Parathyroid adenoma (tissue), 2 donors: ENCODE data around the gene GCHFR.

Source experiments
- H2AFZ ChIP-seq: fragments of 300-600 bp; sonication (generic); one replicate; pipeline ENCODE4 v1.7.0; 2017; ENCODE audit warnings: antibody characterized with exemption, mild to moderate bottlenecking
- H3K27ac ChIP-seq: fragments of 300-600 bp; sonication (generic); one replicate; pipeline ENCODE4 v1.7.0; 2017
- H3K27me3 ChIP-seq: fragments of 300-600 bp; sonication (generic); one replicate; pipeline ENCODE4 v1.7.0; 2017; ENCODE audit warnings: low read length; ENCODE audit not compliant: control insufficient read depth, insufficient read depth
- H3K36me3 ChIP-seq: fragments of 300-600 bp; sonication (generic); one replicate; pipeline ENCODE4 v1.7.0; 2017; ENCODE audit warnings: low read length; ENCODE audit not compliant: control insufficient read depth, insufficient read depth
- H3K4me1 ChIP-seq: fragments of 300-600 bp; sonication (generic); one replicate; pipeline ENCODE4 v1.7.0; 2017; ENCODE audit warnings: control low read depth
- H3K4me2 ChIP-seq: fragments of 300-600 bp; sonication (generic); one replicate; pipeline ENCODE4 v1.7.0; 2017; ENCODE audit warnings: low read length
- H3K4me3 ChIP-seq: fragments of 300-600 bp; sonication (generic); one replicate; pipeline ENCODE4 v1.7.0; 2017; ENCODE audit warnings: low read depth, low read length
- H3K79me2 ChIP-seq: fragments of 300-600 bp; sonication (generic); one replicate; pipeline ENCODE4 v1.7.0; 2017; ENCODE audit warnings: control low read depth
- H3K9ac ChIP-seq: fragments of 300-600 bp; sonication (generic); one replicate; pipeline ENCODE4 v1.7.0; 2017; ENCODE audit warnings: mild to moderate bottlenecking
- H3K9me3 ChIP-seq: fragments of 300-600 bp; sonication (generic); one replicate; pipeline ENCODE4 v1.7.0; 2017; ENCODE audit warnings: low read length; ENCODE audit not compliant: control insufficient read depth
- TF ChIP-seq, protein P1 (sequence below): fragments of 300-600 bp; sonication (generic); IDR thresholded peaks from one replicate; pipeline ENCODE4 v1.7.0; 2017; ENCODE audit warnings: antibody characterized with exemption, mild to moderate bottlenecking
- donor health status: primary hyperparathyroidism.

GCHFR gene

DNA sequence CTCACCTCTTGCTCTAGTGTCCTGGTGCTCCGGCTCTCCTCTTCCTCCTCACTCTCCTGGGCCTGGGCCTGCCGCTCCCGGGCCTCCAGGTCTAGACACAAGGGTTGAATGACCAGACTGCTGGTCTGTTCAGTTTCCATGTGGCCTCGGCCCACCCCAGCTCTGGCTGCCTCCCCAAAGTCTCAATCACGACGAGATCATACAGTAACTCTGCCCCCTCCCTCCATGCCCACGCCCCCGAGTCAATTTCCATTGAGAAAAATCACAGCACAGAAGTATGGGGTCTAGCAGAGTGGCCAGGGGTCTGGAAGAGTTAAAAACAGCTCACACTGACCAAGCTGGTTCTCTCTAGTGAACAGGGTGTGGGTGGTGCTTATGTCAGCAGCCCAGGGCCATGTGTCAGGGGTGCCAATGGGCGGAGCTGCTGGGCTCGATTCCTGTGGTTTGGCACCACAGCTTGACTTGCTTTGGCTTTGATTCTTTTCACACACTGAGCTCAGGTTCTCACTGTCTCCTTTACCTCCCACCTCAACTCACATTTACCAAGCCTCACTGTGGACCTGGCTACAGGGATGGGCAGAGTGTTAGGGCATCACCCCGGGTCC lies 12.8 kb downstream of the GCHFR start:
- TF ChIP-seq, protein P1, sequence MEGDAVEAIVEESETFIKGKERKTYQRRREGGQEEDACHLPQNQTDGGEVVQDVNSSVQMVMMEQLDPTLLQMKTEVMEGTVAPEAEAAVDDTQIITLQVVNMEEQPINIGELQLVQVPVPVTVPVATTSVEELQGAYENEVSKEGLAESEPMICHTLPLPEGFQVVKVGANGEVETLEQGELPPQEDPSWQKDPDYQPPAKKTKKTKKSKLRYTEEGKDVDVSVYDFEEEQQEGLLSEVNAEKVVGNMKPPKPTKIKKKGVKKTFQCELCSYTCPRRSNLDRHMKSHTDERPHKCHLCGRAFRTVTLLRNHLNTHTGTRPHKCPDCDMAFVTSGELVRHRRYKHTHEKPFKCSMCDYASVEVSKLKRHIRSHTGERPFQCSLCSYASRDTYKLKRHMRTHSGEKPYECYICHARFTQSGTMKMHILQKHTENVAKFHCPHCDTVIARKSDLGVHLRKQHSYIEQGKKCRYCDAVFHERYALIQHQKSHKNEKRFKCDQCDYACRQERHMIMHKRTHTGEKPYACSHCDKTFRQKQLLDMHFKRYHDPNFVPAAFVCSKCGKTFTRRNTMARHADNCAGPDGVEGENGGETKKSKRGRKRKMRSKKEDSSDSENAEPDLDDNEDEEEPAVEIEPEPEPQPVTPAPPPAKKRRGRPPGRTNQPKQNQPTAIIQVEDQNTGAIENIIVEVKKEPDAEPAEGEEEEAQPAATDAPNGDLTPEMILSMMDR: no peak
- no peak overlapping the region for H3K4me3 ChIP-seq
- H3K4me1 ChIP-seq: no peaks in the 10 kb centered on the region
- no peaks in the 10 kb centered on the region for H3K36me3 ChIP-seq
- H3K9me3 ChIP-seq: no peaks in the 10 kb centered on the region
- H3K27ac ChIP-seq: no peak overlapping the region
- H3K79me2 ChIP-seq: peaks cover 15% of the 10 kb centered on the region
- H3K27me3 ChIP-seq: no peaks in the 10 kb centered on the region
- no peak overlapping the region for H3K4me2 ChIP-seq
- no peak overlapping the region for H2AFZ ChIP-seq
- H3K9ac ChIP-seq: no peak overlapping the region

DNA sequence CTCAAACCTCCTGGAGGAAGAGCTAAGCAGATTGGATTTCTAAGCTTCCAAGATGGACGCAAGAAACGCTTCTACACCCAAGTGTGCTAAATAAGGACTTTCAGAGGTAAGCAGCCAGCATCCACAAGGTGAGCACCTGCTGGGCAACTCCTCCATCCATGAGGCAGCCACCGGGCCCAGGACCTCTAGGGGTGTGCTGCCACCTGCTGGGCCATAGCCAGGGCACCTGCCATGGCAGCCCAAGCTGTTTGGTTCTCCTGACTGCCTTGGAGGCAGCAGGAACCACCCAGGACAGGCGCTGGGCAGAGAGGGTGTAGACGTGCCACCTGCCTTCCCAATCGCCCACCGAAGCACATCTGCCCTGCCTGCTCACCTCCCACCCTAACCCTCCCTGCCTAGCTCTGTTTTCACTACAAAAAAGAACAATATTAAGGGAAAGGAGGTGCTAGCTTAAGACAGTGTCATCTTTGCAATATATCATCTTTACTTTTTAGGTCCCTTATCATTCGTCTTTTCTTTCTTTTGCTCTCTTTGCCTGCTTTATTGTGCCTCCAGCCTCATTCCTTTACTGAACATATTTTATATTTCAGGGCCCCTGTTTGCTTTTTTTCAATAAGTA lies 18.9 kb downstream of the GCHFR start:
- no peaks in the 10 kb centered on the region for H3K27me3 ChIP-seq
- H3K9ac ChIP-seq: no peak overlapping the region
- no peaks in the 10 kb centered on the region for H3K36me3 ChIP-seq
- no peak overlapping the region for H3K4me2 ChIP-seq
- peaks cover 20% of the 10 kb centered on the region for H3K79me2 ChIP-seq
- peaks cover 16% of the 10 kb centered on the region for H3K4me1 ChIP-seq
- TF ChIP-seq, protein P1: peak; percentile 69
- H2AFZ ChIP-seq: no peak overlapping the region
- H3K9me3 ChIP-seq: no peaks in the 10 kb centered on the region
- H3K4me3 ChIP-seq: no peak overlapping the region
- no peak overlapping the region for H3K27ac ChIP-seq

DNA sequence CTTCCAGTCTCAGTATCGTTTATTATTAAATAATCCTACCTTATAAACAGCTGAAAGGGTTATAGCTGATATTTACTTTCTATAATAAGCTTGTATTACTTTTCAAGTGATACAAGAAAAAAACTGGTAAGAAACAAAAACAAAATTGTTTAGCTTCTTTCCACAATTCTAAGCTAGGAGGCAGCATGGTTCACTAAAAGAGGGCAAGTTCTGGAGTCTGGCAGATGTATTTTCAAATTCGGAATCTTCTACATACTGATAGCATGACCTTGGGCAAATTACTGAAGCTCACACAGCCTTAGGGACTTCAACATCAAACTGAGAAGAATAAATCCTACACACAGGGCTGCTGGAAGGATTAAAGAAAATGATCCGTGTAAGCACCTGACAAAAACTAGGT lies 21.3 kb downstream of the GCHFR start:
- Histone ChIP-seq H3K27me3 (no peaks in the 10 kb centered on the region), H3K36me3 (no peaks in the 10 kb centered on the region), H2AFZ (no peak overlapping the region), H3K9me3 (no peaks in the 10 kb centered on the region), H3K4me2 (peak overlapping the region; percentile 40), H3K79me2 (peaks cover 10% of the 10 kb centered on the region), H3K4me3 (no peak overlapping the region), H3K27ac (peak overlapping the region; percentile 91), H3K9ac (no peak overlapping the region), H3K4me1 (peaks cover 20% of the 10 kb centered on the region)
- TF ChIP-seq, protein P1: peak; percentile 21

DNA sequence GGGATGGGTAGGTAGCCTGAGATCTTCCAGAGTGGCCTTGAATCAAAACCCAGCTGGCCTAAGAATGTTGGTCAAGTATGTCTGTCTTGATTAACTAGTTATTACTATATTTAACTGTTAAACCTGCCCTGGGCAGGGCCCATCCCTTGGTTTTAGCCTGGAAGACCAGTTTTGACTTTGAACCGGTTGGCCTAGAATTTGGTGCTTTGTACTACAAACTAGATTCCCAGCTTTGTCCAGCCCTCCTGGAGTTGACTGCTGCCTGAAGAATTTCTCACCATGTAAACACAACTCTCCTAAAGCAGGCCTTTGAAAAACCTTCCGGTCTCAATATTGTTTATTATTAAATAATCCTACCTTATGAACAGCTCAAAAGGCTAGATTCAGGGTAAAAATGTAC lies 21.9 kb downstream of the GCHFR start:
- H3K9ac ChIP-seq: no peak overlapping the region

More for the DNA sequence above, 21.9 kb downstream of the GCHFR start:
- no peaks in the 10 kb centered on the region for H3K36me3 ChIP-seq
- no peaks in the 10 kb centered on the region for H3K27me3 ChIP-seq
- peak overlapping the region; percentile 91 for H3K27ac ChIP-seq
- H3K4me2 ChIP-seq: peak overlapping the region; percentile 40
- no peak overlapping the region for H3K4me3 ChIP-seq
- H3K4me1 ChIP-seq: peaks cover 20% of the 10 kb centered on the region
- no peak overlapping the region for H2AFZ ChIP-seq
- peaks cover 10% of the 10 kb centered on the region for H3K79me2 ChIP-seq
- no peaks in the 10 kb centered on the region for H3K9me3 ChIP-seq
- TF ChIP-seq, protein P1: no peak
